AG09319 (cell line): ENCODE measurements around the gene EPHA8.

ENCODE experiments used
- DNase-seq: peaks from one replicate; pipeline ENCODE4 v3.0.0-alpha.2; 2010; ENCODE audit warnings: low read depth; ENCODE audit errors: extremely low read depth
- CTCF ChIP-seq: IDR thresholded peaks from 2 replicates; pipeline ENCODE4 v1.5.1; 2011; ENCODE audit warnings: low read depth, mild to moderate bottlenecking, inconsistent platforms, low read length, moderate library complexity

The EPHA8 gene

GRCh38 chr1:22575532-22576149 lies 12.4 kb downstream of the EPHA8 start:
- no peak for TF ChIP-seq CTCF
- DNase-seq = no peak

DNA sequence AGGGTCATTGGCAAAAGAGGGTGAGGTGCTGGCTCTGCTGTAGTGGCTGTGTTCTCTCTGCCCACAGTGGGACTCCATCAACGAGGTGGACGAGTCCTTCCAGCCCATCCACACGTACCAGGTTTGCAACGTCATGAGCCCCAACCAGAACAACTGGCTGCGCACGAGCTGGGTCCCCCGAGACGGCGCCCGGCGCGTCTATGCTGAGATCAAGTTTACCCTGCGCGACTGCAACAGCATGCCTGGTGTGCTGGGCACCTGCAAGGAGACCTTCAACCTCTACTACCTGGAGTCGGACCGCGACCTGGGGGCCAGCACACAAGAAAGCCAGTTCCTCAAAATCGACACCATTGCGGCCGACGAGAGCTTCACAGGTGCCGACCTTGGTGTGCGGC lies 12.9 kb downstream of the EPHA8 start:
- no peak for TF ChIP-seq CTCF
- no peak for DNase-seq

DNA sequence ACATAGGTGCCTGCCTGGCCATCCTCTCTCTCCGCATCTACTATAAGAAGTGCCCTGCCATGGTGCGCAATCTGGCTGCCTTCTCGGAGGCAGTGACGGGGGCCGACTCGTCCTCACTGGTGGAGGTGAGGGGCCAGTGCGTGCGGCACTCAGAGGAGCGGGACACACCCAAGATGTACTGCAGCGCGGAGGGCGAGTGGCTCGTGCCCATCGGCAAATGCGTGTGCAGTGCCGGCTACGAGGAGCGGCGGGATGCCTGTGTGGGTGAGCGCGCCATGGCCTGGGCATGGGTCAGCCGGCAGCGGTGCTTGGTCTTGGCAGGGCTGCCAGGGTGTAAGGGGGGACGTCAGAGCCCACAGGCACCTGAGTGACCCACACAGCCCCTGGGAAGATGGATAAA lies 13.3 kb downstream of the EPHA8 start:
- no peak for TF ChIP-seq CTCF
- DNase-seq = no peak

- no peak for DNase-seq
- no peak for TF ChIP-seq CTCF
Observed at GRCh38 chr1:22578732-22579361, 15.6 kb downstream of the EPHA8 start.

- no peak for DNase-seq
Observed at GRCh38 chr1:22579541-22580155, 16.4 kb downstream of the EPHA8 start.

DNA sequence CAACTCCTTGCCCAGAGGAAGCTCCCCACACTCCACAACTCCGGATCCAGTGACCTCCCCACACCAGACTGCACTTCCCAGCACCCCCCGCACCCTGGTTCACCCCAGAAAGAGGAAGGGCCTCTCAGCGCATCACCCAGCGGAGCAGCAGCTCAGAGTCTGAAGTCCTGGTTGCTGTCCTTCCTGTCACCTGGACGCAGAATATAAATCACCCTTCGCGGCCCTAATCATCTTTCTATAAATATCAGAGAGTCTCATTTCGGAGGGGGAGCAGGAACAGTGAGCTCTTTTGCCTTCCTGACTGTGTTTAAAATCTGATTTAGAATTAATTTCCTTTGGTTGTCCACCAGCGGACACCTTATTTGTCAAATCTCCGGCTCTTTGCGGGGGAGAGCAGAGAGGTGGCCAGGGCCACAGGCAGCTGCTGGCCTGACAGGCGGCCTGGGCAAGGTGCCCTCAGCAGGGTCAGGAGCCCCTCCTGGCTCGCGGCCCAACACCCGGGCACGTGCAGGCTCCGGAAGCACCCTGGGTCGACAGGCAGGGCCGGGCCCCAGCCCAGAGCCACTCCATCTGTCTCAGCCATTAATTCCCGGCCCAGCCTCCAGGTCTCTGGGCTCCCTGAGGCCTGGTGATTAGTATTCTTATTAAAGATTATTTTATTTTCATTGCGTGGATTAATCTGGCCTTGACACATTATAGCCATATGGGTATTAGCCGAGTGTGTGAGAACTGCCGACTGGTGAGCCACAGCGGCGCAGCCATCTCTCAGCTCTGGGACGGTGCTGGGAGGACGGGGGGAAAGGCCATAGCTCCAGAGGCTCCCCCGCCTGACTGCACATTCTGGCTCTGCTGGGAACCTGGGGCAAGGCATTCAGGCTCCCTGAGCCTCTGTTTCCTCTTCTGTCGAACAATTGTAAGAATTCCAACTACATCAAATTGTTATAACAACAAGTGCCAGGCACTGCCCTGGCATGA lies 19.7 kb downstream of the EPHA8 start:
- no peak for DNase-seq
- TF ChIP-seq CTCF = no peak

More at GRCh38 chr1:22579541-22580155, 16.4 kb downstream of the EPHA8 start:
- TF ChIP-seq CTCF = no peak
